Measurements from ENCODE around the gene PDE1A.

Gene PDE1A

GRCh38 chr2:182426918-182427240 lies at the start of gene PDE1A:
TSS of gene PDE1A (minus strand) at chr2:182427036.
- no peak for DNase-seq (ENCODE audit: low spot score)
- Histone ChIP-seq H3K27ac (peak within 1 kb of the TSS; percentile 55 to 81), H3K4me3 (peak within 1 kb of the TSS; percentile 76)
- no peak for TF ChIP-seq CTCF (IDR thresholded peaks at IDR 0.05)

GRCh38 chr2:182473635-182474034 lies 46.8 kb upstream of the PDE1A start:
- H3K4me3 ChIP-seq = no peak overlapping the region
- DNase-seq (ENCODE audit: low spot score) = no peak
- no peak overlapping the region for H3K27ac ChIP-seq
- TF ChIP-seq CTCF (IDR thresholded peaks at IDR 0.05) = no peak

DNA sequence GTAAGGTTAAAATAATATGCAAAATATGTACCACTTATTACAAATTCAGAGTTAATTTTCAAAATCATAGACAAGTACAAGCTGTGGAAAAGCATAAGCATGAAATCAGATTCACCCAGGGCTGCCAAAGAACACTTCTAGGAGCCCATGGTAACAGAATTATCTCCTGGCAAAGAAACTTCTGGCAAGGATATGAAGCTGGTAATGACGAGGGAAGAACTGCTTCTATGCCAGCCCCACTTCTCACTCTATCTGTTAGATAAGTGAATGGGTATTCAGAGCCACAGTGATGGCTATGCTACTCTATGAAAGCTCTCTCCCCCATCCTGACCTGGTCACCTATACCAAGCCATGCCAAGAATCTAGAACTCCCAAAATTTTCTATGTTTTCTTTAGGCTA lies 36.9 kb upstream of the PDE1A start:
- DNase-seq (ENCODE audit: low spot score) = no peak
- no peak for TF ChIP-seq CTCF (IDR thresholded peaks at IDR 0.05)
- peak overlapping the region in 1 of 2 donors; percentile 13 for H3K27ac ChIP-seq

GRCh38 chr2:182456784-182457183 lies 29.9 kb upstream of the PDE1A start:
- Histone ChIP-seq H3K4me3 (no peak overlapping the region), H3K27ac (no peak overlapping the region)
- DNase-seq (ENCODE audit: low spot score) = no peak
- TF ChIP-seq CTCF (IDR thresholded peaks at IDR 0.05) = no peak

More for the DNA sequence above, 36.9 kb upstream of the PDE1A start:
- no peak overlapping the region for H3K4me3 ChIP-seq

GRCh38 chr2:182452456-182452990 lies 25.7 kb upstream of the PDE1A start:
- no peak for DNase-seq (ENCODE audit: low spot score)
- no peak for TF ChIP-seq CTCF (IDR thresholded peaks at IDR 0.05)
- Histone ChIP-seq H3K4me3 (no peak overlapping the region), H3K27ac (no peak overlapping the region)

- H3K4me3 ChIP-seq = no peak overlapping the region
- no peak overlapping the region for H3K27ac ChIP-seq
- no peak for TF ChIP-seq CTCF (IDR thresholded peaks at IDR 0.05)
- no peak for DNase-seq (ENCODE audit: low spot score)
Observed at GRCh38 chr2:182448371-182448770, 21.5 kb upstream of the PDE1A start.

- no peak for DNase-seq (ENCODE audit: low spot score)
- Histone ChIP-seq H3K4me3 (no peak overlapping the region), H3K27ac (peak overlapping the region; percentile 12 to 27)
- no peak for TF ChIP-seq CTCF (IDR thresholded peaks at IDR 0.05)
Observed at GRCh38 chr2:182447863-182448262, 21.0 kb upstream of the PDE1A start.

All from coronary artery (tissue), 2 donors.